Measurements from ENCODE around the gene WWOX. TPM values are rescaled to one million over a fixed set of nuclear protein-coding genes. Genes with fewer than 3 reads are reported as not detected.

The WWOX gene
- total RNA-seq, 3 donors from 2014 or later (not counting 1 experiment from before 2014, with no cell fraction given), result 21.0 to 29.8 (median 27.0) TPM

DNA sequence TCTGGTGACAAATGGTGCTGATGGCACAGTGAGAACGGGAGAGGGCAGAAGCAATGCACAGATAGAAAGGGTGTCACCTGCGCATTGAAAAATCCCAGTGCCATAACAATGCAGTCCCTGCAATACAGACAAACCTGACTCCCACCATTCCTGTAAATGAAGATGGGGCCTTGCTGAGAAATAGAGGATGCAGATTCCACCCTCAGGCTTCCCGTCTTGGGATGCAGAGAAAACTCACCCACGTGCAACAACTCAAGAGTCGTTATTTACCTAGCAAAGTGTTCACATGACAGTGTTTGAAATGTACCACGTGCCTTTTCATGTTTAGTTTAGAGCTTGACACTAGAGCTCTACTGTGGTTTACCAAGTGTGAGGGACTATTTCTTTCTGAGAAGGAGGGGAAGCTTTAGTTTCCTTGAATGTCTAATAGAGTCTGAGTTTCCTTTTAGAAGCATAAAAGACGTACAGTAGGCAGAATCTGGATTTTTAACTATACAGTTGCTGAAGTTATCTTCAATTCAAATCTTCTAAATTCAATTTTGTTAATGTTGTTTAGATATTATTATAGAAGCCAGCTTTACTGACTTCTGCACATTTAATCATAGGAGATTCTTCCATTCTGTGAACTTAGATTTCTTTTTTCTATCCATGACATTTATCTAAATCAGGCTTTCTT is 35.6 kb downstream of the WWOX start:
- Histone ChIP-seq H3K4me3 (ENCODE audit: low read length) (no peak overlapping the region), H3K36me3 (ENCODE audit: control insufficient read depth, insufficient read depth, low read length) (no peaks in the 10 kb centered on the region), H3K27ac (ENCODE audit: low read length) (no peak overlapping the region), H3K4me1 (ENCODE audit: control insufficient read depth, insufficient read depth, low read length) (peaks cover 4% of the 10 kb centered on the region), H3K9me3 (ENCODE audit: control insufficient read depth, insufficient read depth, low read length) (no peaks in the 10 kb centered on the region), H3K27me3 (ENCODE audit: control insufficient read depth, insufficient read depth, low read length) (no peaks in the 10 kb centered on the region)
- no peaks in the 10 kb centered on the region for H3K27me3 Mint-ChIP-seq (ENCODE audit: low read depth in 2 of 2)
- H3K36me3 Mint-ChIP-seq, result no peaks in the 10 kb centered on the region
- H3K4me3 Mint-ChIP-seq, result peak overlapping the region; percentile 10
- TF ChIP-seq CTCF (IDR thresholded peaks at IDR 0.05), result no peak
- intact Hi-C loops (cut with micrococcal nuclease), result loop anchor here (10.0 kb wide), 1 partner anchor 1470 kb away; the partner anchor contains the start of gene MAF
- peaks cover 27 to 37% of the 10 kb centered on the region in 2 donors for H3K4me1 Mint-ChIP-seq
- peak; percentile 82 to 96 (median 88) for ATAC-seq
- WGBS (ENCODE audit: insufficient coverage), result 52% methylated on average over 6 of the region's 7 CpGs
- peak in 1 of 2 donors; percentile 11 for DNase-seq
- no peaks in the 10 kb centered on the region for H3K9me3 Mint-ChIP-seq
- peak overlapping the region; percentile 10 to 61 for H3K27ac Mint-ChIP-seq

- no peaks in the 10 kb centered on the region for H3K36me3 Mint-ChIP-seq
- H3K9me3 Mint-ChIP-seq, result no peaks in the 10 kb centered on the region
- ATAC-seq, result no peak
- Histone ChIP-seq H3K9me3 (ENCODE audit: control insufficient read depth, insufficient read depth, low read length) (no peaks in the 10 kb centered on the region), H3K36me3 (ENCODE audit: control insufficient read depth, insufficient read depth, low read length) (no peaks in the 10 kb centered on the region), H3K27ac (ENCODE audit: low read length) (no peak overlapping the region), H3K4me1 (ENCODE audit: control insufficient read depth, insufficient read depth, low read length) (peaks cover 4% of the 10 kb centered on the region), H3K27me3 (ENCODE audit: control insufficient read depth, insufficient read depth, low read length) (no peaks in the 10 kb centered on the region), H3K4me3 (ENCODE audit: low read length) (no peak overlapping the region)
- WGBS (ENCODE audit: insufficient coverage), result 98% methylated on average over 11 of the region's 11 CpGs
- H3K4me3 Mint-ChIP-seq, result no peak overlapping the region
- intact Hi-C loops (cut with micrococcal nuclease), result loop anchor here (10.0 kb wide), 1 partner anchor 1468 kb away; the partner anchor contains the start of gene MAF
- no peak for DNase-seq
- no peak overlapping the region for H3K27ac Mint-ChIP-seq
- TF ChIP-seq CTCF (IDR thresholded peaks at IDR 0.05), result no peak
- H3K27me3 Mint-ChIP-seq (ENCODE audit: low read depth in 2 of 2), result no peaks in the 10 kb centered on the region
- H3K4me1 Mint-ChIP-seq, result peaks cover 27 to 38% of the 10 kb centered on the region in 2 donors
These were observed 37.7 kb downstream of the WWOX start for GRCh38 chr16:78137179-78137578.

- no peak overlapping the region for H3K4me3 Mint-ChIP-seq
- no peaks in the 10 kb centered on the region for H3K9me3 Mint-ChIP-seq
- H3K27me3 ChIP-seq (ENCODE audit: control insufficient read depth, insufficient read depth, low read length), result no peaks in the 10 kb centered on the region
- no peak overlapping the region for H3K27ac ChIP-seq (ENCODE audit: low read length)
- H3K4me1 ChIP-seq (ENCODE audit: control insufficient read depth, insufficient read depth, low read length), result peaks cover 4% of the 10 kb centered on the region
- no peaks in the 10 kb centered on the region for H3K36me3 ChIP-seq (ENCODE audit: control insufficient read depth, insufficient read depth, low read length)
- intact Hi-C loops (cut with micrococcal nuclease), result loop anchor here (10.0 kb wide), 1 partner anchor 1467 kb away; the partner anchor contains the start of gene MAF
- no peaks in the 10 kb centered on the region for H3K27me3 Mint-ChIP-seq (ENCODE audit: low read depth in 2 of 2)
- WGBS (ENCODE audit: insufficient coverage), result 71% methylated on average over 6 of the region's 8 CpGs
- H3K4me3 ChIP-seq (ENCODE audit: low read length), result no peak overlapping the region
- H3K27ac Mint-ChIP-seq, result no peak overlapping the region
- ATAC-seq, result no peak
- no peaks in the 10 kb centered on the region for H3K9me3 ChIP-seq (ENCODE audit: control insufficient read depth, insufficient read depth, low read length)
- peaks cover 35 to 44% of the 10 kb centered on the region in 2 donors for H3K4me1 Mint-ChIP-seq
- no peak for DNase-seq
- no peaks in the 10 kb centered on the region for H3K36me3 Mint-ChIP-seq
- TF ChIP-seq CTCF (IDR thresholded peaks at IDR 0.05), result no peak
These were observed 38.5 kb downstream of the WWOX start for GRCh38 chr16:78137782-78138616.

All from natural killer cell (primary cell).